ENCODE data around the gene PMEL. TPM values are rescaled to one million over a fixed set of nuclear protein-coding genes. Genes with fewer than 3 reads are reported as not detected.
A peak's percentile ranks its signal among the peaks of the same experiment; 100 is the strongest.

The PMEL gene
- total RNA-seq, 2 donors from 2014 or later, result 0.67 to 1.1 TPM

- Histone ChIP-seq H3K27me3 (no peaks in the 10 kb centered on the region), H3K4me1 (peaks cover 0 to 56% of the 10 kb centered on the region in 2 donors), H3K36me3 (no peaks in the 10 kb centered on the region), H3K4me3 (peak overlapping the region; percentile 66 to 76), H3K27ac (peak overlapping the region; percentile 78 to 86), H3K9me3 (no peaks in the 10 kb centered on the region)
- DNase-seq (ENCODE audit: low spot score), result peak; percentile 63
- no peak for TF ChIP-seq CTCF (IDR thresholded peaks at IDR 0.05)
Measured at GRCh38 chr12:55931780-55932550, 33.9 kb downstream of the PMEL start.

- peak overlapping the region; percentile 78 to 86 for H3K27ac ChIP-seq
- H3K9me3 ChIP-seq, result no peaks in the 10 kb centered on the region
- no peak for TF ChIP-seq CTCF (IDR thresholded peaks at IDR 0.05)
- no peaks in the 10 kb centered on the region for H3K36me3 ChIP-seq
- no peaks in the 10 kb centered on the region for H3K27me3 ChIP-seq
- DNase-seq (ENCODE audit: low spot score), result no peak
- peak overlapping the region; percentile 66 to 76 for H3K4me3 ChIP-seq
- H3K4me1 ChIP-seq, result peaks cover 0 to 57% of the 10 kb centered on the region in 2 donors
Measured at GRCh38 chr12:55931317-55931779, 34.5 kb downstream of the PMEL start.

DNA sequence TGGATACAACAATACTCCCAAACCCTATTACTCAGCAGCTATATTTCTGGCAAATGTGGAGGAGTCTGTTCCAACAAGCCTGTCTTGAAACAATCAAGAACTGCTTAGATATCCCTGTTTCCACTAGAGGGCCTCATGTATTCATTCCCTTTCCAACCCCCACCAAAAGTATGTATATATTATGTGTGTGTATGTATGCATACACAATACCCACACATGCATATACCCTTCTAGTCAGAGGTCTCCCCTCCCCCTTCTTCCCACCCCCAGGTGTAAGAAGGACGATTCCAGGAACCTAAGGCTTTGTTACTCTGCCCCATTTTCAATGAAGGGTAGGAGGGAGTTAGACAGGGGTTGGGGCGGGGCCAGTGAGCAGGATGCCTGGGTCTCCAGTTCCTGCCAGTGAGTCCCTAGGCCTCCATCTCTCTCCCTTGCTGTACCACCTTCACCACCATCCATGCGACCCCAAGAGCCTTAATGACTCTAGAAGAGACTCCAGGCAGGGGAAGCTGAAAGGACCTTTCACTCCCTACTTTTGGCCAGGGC is 35.0 kb downstream of the PMEL start, which contains the start of gene DGKA:
Gene DGKA, plus strand, starts transcription at position 392 of the 546 bp plus-strand sequence. CDS start 5,342 bp downstream, outside the sequence.
- peaks cover 0 to 62% of the 10 kb centered on the region in 2 donors for H3K4me1 ChIP-seq
- peak within 1 kb of the TSS; percentile 78 to 86 for H3K27ac ChIP-seq
- H3K27me3 ChIP-seq, result no peaks in the 10 kb centered on the region
- H3K9me3 ChIP-seq, result no peaks in the 10 kb centered on the region
- peak within 1 kb of the TSS; percentile 66 to 76 for H3K4me3 ChIP-seq
- no peaks in the 10 kb centered on the region for H3K36me3 ChIP-seq
- TF ChIP-seq CTCF (IDR thresholded peaks at IDR 0.05), result peak; percentile 14 to 58
- no peak for DNase-seq (ENCODE audit: low spot score)

GRCh38 chr12:55929306-55929791 is 36.5 kb downstream of the PMEL start:
- H3K4me3 ChIP-seq, result no peak overlapping the region

More at GRCh38 chr12:55929306-55929791, 36.5 kb downstream of the PMEL start:
- Histone ChIP-seq H3K36me3 (no peaks in the 10 kb centered on the region), H3K4me1 (peaks cover 0 to 51% of the 10 kb centered on the region in 2 donors), H3K27ac (no peak overlapping the region), H3K9me3 (no peaks in the 10 kb centered on the region), H3K27me3 (no peaks in the 10 kb centered on the region)
- TF ChIP-seq CTCF (IDR thresholded peaks at IDR 0.05), result no peak
- DNase-seq (ENCODE audit: low spot score), result no peak

Data from right atrium auricular region (tissue), 2 donors.